ENCODE measurements around the gene EXOSC7.

Gene EXOSC7

DNA sequence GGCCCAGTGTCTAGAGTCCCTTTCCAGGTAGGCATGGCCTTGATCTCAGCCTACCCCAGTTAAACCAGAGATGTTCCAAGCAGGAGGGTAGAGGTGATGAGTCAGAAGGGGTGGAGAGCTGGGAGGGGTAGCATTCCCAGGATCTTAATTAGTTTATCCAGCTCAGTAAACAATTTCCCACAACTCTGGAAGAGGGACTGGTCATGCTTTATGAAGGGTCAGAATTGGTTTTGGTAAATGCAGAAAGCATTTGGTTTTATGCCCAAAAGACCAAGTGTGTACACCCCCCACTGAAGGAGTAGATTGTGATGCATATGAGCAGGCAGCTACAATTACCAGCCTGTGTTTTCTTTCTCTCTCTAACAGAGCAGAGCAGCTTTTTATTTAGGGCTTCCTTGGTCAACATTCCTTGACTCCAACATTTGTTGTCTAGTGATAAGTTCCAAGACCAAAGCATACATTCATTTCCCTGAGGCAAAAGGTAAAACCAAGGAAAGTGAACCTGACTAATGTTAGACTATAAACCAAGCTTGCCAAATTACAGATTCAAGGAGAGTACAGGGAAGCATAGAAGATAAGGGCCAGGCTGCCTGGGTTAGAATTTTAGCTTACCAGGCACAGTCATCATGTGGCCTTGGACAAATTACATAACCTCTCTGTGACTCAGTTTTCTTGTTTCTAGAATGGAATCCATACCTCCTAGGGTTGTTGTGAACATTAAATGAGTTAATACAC lies 17.6 kb downstream of the EXOSC7 start:
- no peak for DNase-seq

DNA sequence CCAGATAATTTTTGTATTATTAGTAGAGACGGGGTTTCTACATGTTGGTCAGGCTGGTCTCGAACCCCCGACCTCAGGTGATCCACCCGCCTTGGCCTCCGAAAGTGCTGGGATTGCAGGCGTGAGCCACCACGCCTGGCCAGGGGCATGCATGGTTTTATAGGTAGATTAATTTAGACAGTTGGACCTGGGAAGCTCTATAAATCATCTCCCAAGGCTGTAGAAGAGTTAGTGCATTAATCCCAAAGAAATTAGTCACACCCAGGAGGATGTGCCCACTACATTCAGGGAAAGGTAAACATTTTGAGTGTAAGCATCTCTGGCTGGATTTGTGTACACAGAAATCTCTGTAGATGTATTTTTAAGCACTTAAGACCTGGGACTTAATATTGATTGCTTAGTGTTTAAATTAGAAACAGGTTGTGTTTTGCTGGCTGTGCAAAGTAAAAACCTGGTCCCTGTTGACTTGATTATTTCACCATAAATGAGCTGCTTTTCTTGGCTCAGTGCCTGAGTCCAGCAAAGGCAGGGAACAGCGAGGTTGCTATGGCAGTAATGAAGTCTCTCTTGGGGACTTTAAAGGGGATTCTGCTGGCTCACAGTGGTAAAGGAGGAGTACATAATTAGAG lies 19.2 kb downstream of the EXOSC7 start:
- no peak for DNase-seq

DNA sequence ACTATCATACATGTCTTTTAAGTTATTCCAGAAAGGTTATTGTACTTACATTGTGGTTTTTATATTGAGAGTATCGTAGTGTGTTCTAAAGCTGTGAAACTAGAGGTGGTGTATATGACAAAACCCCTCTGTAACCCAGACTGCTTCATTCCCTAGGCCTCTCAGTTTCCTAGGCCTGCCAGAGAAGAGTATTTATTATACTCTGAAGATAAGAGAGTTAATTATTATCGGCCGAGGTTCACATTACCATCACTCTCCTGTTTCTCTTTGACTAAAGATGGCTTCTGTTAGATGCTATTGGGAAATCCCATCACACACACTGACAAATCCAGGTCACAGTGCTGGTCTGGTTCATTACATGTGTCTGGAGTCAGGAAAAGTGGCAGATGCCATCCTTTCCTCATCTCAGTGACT lies 20.5 kb downstream of the EXOSC7 start:
- no peak for DNase-seq

DNA sequence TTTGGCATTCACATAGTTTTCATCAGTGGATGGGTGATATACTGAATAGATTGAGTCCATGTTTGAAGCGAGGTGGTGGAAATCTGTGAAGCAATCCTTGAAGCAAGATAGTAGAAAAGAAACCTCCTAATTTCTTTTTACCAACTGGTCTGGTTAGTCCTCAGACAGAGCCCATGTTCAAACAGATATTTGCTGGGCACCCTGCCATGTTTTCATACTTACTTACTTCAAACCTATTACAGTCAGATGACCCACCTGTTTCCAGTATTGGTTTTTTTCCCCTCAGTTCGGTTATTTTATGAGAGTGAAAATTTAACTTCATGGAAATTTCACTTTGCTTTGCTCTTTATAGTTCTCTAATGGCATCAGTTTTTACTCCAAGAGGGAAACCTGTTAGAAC lies 23.7 kb downstream of the EXOSC7 start:
- no peak for DNase-seq

DNA sequence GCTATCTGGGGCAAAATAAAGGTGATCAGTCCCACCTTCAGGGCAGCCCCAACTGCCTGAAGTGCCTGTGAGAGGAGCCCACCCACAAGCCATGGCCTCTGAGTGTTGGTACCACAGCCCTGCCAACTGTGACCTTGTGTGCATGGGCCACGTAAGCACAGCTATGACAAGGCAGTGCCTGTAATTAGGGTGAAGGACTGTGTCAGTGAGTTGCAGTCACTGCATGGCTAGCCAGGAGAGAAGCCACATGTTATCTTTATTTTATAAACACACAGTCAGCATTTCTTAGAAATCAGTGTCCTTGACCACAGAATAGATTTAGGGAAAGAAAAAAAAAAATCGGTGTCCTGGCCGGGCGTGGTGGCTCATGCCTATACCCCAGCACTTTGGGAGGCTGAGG lies 24.8 kb downstream of the EXOSC7 start:
- no peak for DNase-seq

DNA sequence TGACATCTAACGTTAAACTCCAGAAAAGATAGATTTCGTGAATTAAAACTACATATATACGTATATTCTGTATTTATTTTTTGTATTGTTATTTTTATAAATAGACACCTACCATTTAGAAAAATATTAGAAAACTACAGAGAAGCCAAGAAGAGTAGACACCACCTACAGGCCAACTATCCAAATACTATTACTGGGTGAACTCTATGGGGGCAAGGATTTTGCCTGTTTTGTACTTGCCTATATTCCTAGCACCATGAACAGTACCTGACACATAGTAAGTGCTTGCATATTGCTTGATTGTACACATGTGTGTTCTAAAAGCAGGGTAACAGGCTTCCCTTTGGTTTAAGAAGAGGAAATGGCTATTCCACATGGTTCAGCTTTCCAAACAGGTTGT lies 25.7 kb downstream of the EXOSC7 start:
- DNase-seq: no peak

DNA sequence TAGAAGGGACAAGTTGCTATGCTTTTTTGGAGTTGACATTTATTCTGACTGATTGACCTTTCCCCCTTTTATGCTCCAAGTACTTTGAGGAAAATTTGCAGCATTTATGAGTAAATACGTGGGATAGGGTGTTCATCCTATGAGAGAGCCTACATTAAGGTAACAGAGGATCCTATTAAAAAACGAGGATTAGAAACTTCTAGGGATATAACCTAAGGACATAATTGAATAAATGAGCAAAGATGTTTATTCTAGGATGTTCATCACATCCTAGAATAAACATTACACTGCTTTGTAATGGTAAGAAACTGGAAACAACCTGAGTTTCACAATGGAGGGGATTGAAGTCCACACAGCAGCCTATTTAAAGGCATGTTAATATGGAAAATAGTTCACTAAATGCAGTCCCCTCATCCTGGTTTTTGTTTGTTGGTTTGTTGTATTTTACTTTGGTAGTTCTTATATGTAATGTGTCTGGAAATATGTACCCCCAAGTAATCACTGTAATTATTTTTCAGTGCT lies 26.2 kb downstream of the EXOSC7 start:
- no peak for DNase-seq

DNA sequence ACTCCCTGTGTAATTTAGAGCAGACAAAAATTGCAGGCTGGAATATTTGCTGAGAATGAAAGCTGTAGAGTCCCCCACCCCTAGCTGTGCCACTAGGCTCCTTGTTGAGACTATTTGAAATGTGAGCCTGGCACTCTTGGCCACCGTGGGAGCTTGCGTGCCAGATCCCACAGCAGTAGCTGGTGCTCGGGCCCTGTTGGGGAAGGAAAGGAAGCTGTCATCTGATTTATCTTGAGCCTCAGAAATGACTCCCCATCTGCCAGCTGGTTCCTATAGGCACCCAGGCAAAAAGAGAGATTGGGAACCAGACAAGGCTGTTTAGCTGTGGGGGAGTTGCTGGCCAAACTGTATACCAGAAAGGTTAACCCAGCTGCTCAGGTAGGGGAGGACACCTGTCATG lies 26.7 kb downstream of the EXOSC7 start:
- DNase-seq: no peak

DNA sequence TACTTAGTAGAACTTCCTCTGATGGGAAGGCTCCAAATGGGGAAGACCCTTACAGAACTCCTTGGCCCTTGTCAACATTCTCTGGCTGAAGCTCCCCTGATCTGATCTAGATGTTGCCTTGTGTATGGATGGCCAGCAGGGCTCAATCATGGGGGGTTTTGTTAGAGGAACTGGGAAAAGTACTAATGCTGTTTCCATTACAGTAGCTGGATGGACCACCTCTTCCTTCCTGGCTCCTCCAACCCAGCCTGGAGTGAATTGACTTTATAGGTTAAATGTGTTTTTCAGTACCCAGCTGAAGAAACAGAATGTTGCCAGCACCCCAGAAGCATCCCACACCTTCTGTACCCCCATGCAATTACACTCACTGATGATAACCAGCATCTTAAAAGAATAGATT lies 27.4 kb downstream of the EXOSC7 start:
- no peak for DNase-seq

DNA sequence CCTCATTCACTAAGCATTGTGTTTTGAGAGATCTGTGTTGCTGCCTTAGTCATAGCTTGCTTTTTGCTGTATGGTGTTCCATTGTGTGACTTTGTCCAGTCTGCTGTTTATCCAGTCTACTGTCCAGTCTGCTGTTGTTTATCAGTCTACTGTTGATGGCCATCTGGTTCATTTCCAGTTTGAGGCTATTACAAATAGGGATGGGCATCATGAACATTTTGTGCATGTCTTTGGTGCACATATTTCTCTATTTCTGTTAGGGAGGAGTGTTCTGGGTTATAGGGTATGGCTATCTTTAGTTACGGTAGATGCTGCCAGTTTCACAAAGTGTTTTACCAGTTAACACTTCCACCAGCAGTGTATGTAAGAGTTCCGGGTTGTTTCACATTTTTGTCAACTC lies 27.8 kb downstream of the EXOSC7 start:
- DNase-seq: no peak

DNA sequence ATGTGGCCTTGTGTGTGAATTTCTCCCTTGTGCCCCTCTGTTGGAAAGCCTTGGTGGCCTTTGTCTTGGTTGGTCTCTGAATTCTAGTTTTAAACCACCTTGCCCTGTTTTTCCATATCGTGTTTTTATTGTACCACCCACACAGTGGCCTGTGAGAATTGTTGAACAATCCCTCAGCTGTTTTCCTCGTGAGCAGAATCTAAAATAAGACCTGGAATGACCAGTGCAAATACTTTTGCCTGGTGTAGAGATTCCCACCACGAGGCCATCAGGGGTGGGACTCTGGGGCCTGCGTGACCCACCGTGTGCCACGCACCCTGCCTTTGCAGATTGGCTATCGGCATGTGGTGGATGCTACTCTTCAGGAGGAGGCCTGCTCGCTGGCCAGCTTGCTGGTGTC lies 31.0 kb downstream of the EXOSC7 start:
- DNase-seq: no peak

DNA sequence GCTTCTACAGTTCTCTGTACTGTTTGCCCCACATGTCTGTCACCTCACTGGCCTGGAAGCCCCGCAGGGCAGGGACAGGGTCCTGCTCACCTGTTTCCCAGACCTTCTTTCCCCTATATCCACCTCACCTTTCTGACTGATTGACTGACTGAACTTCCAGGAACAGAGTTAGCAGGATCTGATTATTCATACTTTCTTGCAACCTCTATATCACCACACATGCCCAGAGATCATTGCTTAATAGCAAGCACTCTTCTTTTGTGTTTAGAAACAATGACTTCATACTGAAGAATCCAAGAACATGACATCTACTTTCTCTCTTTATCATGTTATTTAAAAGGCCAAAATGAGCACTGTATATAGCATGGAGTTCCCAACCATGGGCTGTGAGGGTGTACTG lies 32.1 kb downstream of the EXOSC7 start:
- DNase-seq: no peak

DNA sequence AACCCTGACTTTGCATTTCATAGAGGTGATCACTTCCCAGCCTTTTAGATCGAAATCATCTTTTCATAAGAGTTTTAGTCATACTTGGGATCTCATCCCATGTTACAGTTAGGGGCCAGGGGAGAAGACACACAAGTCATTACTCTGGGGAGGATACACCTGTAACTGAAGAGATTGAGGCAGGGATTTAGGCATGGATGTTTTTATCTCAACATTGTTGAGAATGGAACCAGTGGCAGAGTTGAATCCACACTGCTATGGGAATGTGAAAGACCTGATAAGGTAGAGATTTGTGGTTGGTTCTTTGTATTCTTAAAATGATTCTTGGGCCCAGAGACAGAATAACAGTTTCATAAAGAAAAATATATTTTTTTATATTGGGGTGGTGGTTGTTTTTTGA lies 33.8 kb downstream of the EXOSC7 start:
- no peak for DNase-seq

DNA sequence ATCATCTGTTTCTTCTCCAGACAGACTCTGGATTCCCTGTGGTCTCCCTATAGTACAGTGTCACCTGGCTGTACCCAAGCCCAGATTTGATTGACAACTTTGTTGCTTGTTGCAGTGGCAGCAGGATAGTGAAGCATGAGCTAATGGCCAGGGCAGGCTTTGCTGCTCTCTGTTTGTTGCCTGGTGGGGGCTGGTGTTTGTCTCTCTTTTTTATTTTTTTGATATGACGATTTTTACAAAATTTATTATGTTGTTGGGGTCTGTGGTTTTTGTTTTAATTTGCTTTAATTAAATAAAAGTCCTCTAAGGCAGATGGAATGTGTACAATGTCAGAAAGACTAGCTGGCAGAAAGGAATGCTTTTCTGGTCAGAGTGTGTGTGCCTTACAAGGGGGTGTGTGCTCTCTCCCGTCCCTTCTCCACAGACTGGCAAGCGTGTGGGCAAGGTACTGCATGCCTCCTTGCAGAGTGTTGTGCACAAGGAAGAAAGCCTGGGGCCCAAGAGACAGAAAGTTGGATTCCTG lies 34.8 kb downstream of the EXOSC7 start:
- DNase-seq: no peak

DNA sequence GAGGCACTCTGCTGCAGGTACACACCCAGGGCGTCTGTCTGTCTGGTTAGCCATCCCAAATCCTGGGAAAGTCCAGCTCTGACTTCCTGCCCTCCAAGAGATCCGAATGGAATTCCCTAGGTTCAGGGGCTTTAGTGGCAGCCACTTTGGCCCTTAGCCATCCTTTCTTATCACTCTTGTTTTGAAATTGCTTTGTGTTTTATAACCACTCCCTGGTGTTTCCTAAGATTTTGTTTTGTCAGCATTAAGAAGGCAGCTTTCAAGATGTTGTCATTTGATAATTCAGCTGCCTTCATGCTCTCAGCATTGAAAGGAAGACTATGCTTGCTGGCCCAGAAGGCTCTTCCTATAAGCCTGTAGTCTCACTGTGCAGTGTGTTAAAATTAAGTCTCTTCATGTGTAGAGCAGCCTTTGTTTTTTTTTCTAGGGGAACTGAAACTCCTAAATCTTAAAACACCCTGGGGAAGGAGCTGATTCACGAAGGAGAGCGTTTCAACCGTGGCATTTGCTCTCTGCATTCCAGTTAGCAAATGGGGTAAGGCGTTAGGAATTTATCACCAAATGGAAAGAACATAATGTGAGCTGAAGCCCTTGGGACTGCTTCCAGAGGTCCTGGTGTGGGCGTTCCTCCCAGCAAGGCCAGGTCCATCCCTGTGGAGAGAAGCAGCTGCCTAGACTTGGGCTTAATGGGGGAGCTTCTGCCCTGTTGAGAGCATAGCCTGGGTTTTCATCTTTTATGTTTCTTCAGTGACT lies 35.9 kb downstream of the EXOSC7 start:
- DNase-seq: no peak

DNA sequence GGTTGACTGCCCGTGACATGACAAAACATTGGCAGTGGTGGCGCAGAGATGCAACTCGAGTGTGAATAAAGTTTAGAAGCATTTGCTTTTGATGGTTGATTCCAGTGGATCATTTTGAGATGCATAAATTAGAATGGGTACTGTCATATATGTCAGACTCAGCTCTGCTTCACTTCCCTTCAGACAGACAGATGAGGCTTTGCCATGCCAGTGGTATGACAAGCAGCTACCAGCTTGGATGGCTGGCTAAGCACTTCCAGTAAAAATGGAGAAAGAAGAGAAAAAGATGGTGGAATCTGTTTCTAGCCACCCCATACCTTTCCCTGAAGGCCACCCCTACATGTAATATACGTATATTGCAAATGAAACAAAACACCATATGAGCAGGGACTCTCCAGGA lies 36.5 kb downstream of the EXOSC7 start:
- DNase-seq: no peak

DNA sequence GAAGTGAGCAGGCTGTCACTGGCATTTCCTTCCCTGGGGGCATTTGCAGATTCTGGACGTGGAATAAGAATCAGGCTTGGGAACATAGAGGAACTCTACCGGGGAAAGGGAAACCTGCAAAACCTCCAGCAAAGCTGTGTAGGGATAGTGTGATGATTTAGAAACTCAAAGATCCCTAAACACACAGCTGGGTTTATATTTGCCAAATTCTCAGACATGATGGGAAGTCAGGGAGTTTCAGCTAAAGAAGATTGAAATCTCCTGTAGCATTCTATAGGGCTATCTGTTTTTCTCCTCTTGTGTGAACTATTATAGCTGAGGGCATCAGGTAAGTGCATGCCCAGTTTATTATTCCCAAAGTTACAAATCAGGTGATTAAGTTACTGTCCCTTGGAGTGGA lies 40.9 kb downstream of the EXOSC7 start:
- no peak for DNase-seq

DNA sequence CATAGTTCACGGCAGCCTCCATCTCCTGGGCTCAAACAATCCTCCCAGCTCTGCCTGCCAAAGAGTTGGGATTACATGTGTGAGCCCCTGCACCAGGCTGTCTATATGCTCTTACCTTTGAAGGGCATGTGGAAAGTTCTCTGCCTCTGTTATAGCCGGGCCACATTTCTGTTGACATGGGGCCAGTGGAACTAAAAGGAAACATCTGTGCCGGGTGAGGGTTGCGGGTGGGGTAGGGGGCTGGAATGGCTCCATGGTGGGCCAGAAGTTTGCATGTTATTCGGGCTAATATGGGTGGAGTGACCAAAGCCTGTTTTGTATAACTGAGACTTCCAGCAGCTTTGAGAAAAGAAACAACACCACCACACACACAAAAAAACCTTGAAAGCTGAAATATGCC lies 41.8 kb downstream of the EXOSC7 start:
- no peak for DNase-seq

DNA sequence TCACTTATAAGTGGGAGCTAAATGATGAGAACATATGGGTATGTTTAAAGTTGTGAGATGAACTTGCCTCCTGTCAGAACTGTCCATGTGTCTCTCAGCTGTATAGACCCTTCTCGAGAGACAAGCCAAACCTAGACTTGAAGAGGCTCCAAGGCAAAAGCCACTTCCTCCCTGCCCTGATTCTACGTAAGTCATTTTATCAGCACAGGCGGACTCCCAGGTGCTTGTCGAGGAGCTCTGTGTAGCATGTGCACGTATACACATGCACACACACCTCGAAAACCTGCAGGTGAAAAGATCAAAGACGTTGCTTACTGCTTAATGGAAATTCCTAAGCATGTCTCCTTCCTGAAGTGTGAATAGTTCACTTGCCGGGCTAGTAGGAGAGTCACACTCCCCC lies 44.5 kb downstream of the EXOSC7 start:
- DNase-seq: peak in 1 of 2 experiments; percentile 12

DNA sequence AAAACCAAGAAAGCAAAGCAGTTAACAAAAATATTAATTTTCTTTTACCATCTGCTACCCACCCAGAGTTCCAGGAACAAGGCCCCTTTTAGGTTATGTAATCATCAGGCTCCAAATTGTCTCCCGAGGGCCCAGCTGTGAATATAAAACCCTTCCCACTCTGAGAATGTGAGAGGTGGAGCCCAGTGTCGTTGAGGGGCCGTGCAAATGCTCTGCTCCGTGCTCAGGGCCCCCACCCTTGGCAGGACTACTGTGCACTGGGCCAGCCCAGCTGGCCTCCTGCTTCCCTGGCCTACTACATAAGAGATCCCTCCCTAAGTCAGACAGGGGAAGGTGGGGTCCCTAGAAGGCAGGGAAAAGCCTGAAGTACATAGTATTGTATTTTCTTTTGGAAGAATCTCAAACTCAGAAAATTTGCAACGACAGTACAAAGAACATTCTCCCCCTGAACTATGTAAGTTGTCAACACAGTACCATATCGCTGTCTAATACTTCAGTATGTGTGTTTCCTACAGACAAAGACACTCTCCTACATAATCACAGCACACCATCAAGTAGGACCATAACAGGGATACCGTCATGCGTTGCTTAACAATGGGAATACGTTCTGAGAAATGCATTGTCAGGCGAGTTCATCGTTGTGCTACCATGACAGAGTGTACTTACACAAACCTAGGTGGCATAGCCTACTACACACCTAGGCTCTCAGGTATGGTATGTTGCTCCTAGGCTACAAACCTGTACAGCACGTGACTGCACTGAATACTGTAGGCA lies 45.7 kb downstream of the EXOSC7 start:
- no peak for DNase-seq

DNA sequence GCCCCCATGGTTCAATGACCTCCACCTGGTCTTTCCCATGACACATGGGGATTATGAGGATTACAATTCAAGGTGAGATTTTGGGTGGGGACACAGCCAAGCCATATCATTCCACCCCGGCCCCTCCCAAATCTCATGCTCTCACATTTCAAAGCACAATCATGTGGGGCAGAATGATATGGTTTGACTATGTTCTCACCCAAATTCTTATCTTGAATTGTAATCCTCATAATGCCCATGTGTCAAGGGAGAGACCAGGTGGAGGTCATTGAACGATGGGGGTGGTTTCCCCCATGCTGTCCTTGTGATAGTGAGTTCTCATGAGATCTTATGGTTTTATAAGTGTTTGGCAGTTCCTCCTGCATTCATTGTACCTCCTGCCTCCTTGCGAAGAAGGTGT lies 47.6 kb downstream of the EXOSC7 start:
- no peak for DNase-seq

DNA sequence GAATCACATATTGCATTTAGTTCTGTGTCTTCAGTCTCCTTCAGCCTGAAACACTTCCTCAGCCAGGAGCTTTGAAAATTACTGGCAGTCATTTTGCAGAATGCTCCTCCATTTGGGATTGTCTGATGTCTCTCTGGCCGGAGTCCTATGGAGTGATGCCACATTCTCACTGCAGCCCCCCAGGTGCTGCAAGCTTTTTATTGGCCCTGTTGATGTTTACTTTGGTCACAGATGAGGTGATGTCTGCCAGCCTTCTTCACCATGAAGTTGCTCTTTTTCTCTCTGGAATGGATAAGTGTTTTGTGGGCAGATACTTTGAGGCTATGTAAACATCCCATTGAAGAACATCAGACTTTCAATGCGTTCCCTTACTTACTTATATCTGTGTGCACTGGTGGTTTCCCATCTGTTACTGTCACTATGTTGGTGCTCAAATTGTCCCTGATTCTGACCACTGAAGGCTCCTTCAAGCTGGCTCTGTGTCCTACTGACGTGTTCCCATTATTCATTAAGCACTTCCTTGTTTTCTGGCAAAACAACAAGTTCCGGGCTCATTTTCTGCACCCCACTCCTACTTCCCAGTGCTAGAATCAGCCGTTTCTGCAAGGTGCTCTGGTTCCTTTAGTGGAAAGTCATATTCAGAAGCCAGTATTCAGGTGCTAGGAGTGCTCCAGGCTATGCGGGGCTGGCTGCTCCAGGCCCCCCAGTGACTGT lies 48.7 kb downstream of the EXOSC7 start:
- no peak for DNase-seq

Data from stimulated activated CD4-positive, alpha-beta T cell treated with anti-CD3 and anti-CD28 coated beads, Interleukin-4, amount 100 ng/mL, for 4 hours (primary cell).